ENCODE results near the gene HOXA10. TPM values are rescaled to one million over a fixed set of nuclear protein-coding genes. Genes with fewer than 3 reads are reported as not detected.

HOXA10 gene
- total and polyA plus RNA-seq, 4 donors, result 0.21 to 0.29 (median 0.26) TPM; not detected in 1

- H3K4me1 ChIP-seq (ENCODE audit: control insufficient read depth in 5 of 5, insufficient read depth in 5 of 5, low read length in 5 of 5), result peaks cover 0 to 31% (median 3%) of the 10 kb centered on the region in 5 donors
Observed at GRCh38 chr7:27203365-27203953, 29.3 kb upstream of the HOXA10 start.

GRCh38 chr7:27202862-27203134, 28.7 kb upstream of the HOXA10 start:
- 6 to 10% methylated on average over 3 of the region's 3 CpGs for WGBS, 2 donors

More at GRCh38 chr7:27203365-27203953, 29.3 kb upstream of the HOXA10 start:
- Histone ChIP-seq H3K4me3 (no peak overlapping the region), H3K27me3 (ENCODE audit: control insufficient read depth in 3 of 3, insufficient read depth in 3 of 3, low read length in 2 of 3) (peaks cover 0 to 90% (median 90%) of the 10 kb centered on the region in 3 donors), H3K9ac (ENCODE audit: insufficient read depth in 1 of 2, low read length in 2 of 2) (no peak overlapping the region), H3K36me3 (ENCODE audit: control insufficient read depth in 4 of 4, insufficient read depth in 4 of 4, low read length in 4 of 4) (no peaks in the 10 kb centered on the region), H3K9me3 (ENCODE audit: control insufficient read depth in 4 of 4, insufficient read depth in 3 of 4, low read length in 3 of 4) (peaks cover 0 to 13% (median 0%) of the 10 kb centered on the region in 4 donors), H3K27ac (ENCODE audit: low read depth in 1 of 2, low read length in 1 of 2) (no peak overlapping the region)
- WGBS, 2 donors, result 9 to 16% methylated on average over 10 of the region's 10 CpGs
- ATAC-seq (ENCODE audit: insufficient read depth, low FRiP score) (no peak), DNase-seq (no peak)
- TF ChIP-seq, protein P1, sequence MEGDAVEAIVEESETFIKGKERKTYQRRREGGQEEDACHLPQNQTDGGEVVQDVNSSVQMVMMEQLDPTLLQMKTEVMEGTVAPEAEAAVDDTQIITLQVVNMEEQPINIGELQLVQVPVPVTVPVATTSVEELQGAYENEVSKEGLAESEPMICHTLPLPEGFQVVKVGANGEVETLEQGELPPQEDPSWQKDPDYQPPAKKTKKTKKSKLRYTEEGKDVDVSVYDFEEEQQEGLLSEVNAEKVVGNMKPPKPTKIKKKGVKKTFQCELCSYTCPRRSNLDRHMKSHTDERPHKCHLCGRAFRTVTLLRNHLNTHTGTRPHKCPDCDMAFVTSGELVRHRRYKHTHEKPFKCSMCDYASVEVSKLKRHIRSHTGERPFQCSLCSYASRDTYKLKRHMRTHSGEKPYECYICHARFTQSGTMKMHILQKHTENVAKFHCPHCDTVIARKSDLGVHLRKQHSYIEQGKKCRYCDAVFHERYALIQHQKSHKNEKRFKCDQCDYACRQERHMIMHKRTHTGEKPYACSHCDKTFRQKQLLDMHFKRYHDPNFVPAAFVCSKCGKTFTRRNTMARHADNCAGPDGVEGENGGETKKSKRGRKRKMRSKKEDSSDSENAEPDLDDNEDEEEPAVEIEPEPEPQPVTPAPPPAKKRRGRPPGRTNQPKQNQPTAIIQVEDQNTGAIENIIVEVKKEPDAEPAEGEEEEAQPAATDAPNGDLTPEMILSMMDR (IDR thresholded peaks at IDR 0.05; ENCODE audit: control extremely low read depth, extremely low read depth), result no peak

DNA sequence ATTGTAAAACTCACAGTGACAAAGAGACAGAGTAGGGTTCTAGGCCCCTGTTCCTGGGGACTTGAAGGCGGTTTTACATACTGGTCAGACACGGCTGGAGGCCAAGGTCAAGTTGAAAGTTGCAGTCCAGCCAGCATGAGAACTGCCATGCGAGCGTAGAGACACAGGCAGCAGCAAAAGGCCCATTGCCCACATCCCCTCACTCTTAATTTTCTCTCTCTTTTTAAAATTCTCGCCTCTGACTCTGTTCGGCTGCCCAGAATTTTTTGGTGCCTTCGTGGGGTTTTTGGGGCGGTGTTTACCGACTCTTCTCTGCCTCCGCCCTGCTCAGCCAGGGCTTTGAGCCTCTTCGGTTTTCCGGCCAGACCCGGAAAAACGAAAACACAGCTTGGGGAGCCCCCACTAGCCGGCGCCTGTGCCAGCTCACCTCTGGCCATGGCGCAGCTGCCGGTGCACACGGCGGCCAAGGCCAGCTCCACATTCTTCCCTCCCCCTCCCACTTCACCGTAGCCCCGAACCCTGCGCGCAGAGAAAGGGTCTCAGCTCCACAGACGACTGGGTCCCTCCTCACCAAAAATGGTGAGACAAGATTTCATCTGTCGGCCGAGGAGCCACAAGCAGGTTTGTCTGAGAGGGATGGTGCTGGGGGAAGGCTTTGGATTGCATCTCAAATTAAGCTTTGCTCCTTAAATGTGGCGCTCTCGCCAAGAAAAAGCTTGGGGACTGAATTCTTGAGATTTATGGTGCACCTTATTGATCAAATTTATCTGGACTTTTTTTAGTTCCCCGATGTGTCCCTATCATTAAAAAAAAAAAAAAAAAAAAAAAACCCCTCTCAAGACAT, 28.1 kb upstream of the HOXA10 start:
- peaks cover 0 to 34% (median 3%) of the 10 kb centered on the region in 5 donors for H3K4me1 ChIP-seq (ENCODE audit: control insufficient read depth in 5 of 5, insufficient read depth in 5 of 5, low read length in 5 of 5)
- peak in 1 of 3 donors; percentile 47 for DNase-seq

More at GRCh38 chr7:27202862-27203134, 28.7 kb upstream of the HOXA10 start:
- Histone ChIP-seq H3K9me3 (ENCODE audit: control insufficient read depth in 4 of 4, insufficient read depth in 3 of 4, low read length in 3 of 4) (peaks cover 0 to 17% (median 0%) of the 10 kb centered on the region in 4 donors), H3K27ac (ENCODE audit: low read depth in 1 of 2, low read length in 1 of 2) (no peak overlapping the region), H3K27me3 (ENCODE audit: control insufficient read depth in 3 of 3, insufficient read depth in 3 of 3, low read length in 2 of 3) (peaks cover 0 to 90% (median 90%) of the 10 kb centered on the region in 3 donors), H3K36me3 (ENCODE audit: control insufficient read depth in 4 of 4, insufficient read depth in 4 of 4, low read length in 4 of 4) (no peaks in the 10 kb centered on the region), H3K4me3 (no peak overlapping the region), H3K9ac (ENCODE audit: insufficient read depth in 1 of 2, low read length in 2 of 2) (no peak overlapping the region), H3K4me1 (ENCODE audit: control insufficient read depth in 5 of 5, insufficient read depth in 5 of 5, low read length in 5 of 5) (peaks cover 0 to 34% (median 3%) of the 10 kb centered on the region in 5 donors)
- ATAC-seq (ENCODE audit: insufficient read depth, low FRiP score) (no peak), DNase-seq (peak in 1 of 3 donors; percentile 39)
- TF ChIP-seq, protein P1 (IDR thresholded peaks at IDR 0.05; ENCODE audit: control extremely low read depth, extremely low read depth), result no peak

More for the DNA sequence above, 28.1 kb upstream of the HOXA10 start:
- Histone ChIP-seq H3K27me3 (ENCODE audit: control insufficient read depth in 3 of 3, insufficient read depth in 3 of 3, low read length in 2 of 3) (peaks cover 0 to 90% (median 90%) of the 10 kb centered on the region in 3 donors), H3K4me3 (no peak overlapping the region), H3K9me3 (ENCODE audit: control insufficient read depth in 4 of 4, insufficient read depth in 3 of 4, low read length in 3 of 4) (peaks cover 0 to 17% (median 0%) of the 10 kb centered on the region in 4 donors), H3K36me3 (ENCODE audit: control insufficient read depth in 4 of 4, insufficient read depth in 4 of 4, low read length in 4 of 4) (no peaks in the 10 kb centered on the region), H3K27ac (ENCODE audit: low read depth in 1 of 2, low read length in 1 of 2) (no peak overlapping the region), H3K9ac (ENCODE audit: insufficient read depth in 1 of 2, low read length in 2 of 2) (no peak overlapping the region)
- 14 to 21% methylated on average over 30 of the region's 30 CpGs for WGBS, 2 donors
- no peak for ATAC-seq (ENCODE audit: insufficient read depth, low FRiP score)
- TF ChIP-seq, protein P1 (IDR thresholded peaks at IDR 0.05; ENCODE audit: control extremely low read depth, extremely low read depth), result no peak

Data from lung (tissue), 12 donors.